GM21515 (cell line): ENCODE data around the gene LMNTD1.
"Not testable (repeated sequence)": the region's sequence is repeated elsewhere in the genome, so short reads cannot be mapped to it uniquely, and the experiment has no call there.

ENCODE experiments used
- ATAC-seq: cut with Tn5 transposase; IDR thresholded peaks from one replicate; pipeline ENCODE4 v1.9.1; 2021; ENCODE audit not compliant: unreplicated experiment

LMNTD1 gene

DNA sequence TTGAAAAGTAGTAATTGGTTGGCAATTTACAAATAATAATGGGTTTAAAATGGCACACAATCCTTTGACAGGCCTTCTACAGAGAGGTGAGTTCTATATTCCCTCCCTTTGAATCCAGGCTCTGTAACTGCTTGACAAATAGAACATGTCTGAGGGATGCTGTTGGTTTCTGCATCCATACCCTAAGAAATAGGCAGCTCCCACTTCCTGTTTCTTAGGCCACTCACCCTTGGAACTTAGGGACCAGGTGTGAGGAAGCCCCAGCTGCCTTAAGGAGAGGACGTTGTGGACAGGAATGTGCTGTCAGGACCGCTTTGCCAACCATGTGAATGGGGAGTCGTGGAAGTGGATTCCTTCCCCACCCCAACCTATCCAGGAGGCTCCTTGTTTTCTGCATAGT, 59.4 kb downstream of the LMNTD1 start:
- no peak for ATAC-seq

DNA sequence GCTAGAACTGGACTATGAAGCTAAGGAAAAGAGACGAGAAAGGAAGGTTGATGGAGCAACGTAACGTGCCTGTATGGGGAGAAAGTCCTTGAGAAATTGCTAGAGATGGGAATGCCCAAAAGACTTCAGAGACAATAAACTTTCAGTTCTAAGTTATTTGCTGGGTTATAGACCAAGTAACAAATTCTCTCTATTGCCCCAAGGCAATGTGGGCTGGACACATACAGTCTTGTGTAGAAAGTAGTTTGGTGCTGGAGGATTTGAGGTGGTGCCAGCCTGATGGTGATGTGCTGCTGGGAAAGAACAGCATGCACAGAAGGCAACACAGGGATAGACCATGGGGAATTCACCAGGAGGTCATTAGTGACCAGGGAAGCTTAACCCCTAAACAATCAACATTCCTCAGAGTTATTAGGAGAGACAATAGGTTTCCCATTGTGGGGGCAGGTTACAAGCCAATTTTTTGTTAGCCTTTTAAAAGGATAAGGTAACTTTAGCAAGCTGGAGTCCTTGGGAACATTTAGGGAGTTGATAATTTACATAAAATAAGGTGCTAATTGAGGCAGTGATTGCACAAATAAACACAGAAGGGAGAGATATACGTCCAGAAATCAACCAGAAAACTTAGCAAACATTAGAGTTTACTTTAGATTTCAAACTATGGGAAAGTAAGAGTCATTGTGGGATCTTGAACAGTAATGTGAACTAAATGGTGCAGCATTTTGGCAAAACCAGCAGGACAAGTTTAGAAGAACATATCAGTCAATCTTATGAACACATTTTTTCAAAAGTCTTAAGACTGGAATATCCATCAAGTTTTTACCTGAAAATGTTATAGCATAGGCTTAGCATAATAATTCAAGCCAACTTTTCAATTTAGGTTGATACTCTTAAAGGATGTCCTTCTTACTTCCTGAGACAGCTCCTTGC, 61.4 kb downstream of the LMNTD1 start:
- no peak for ATAC-seq

DNA sequence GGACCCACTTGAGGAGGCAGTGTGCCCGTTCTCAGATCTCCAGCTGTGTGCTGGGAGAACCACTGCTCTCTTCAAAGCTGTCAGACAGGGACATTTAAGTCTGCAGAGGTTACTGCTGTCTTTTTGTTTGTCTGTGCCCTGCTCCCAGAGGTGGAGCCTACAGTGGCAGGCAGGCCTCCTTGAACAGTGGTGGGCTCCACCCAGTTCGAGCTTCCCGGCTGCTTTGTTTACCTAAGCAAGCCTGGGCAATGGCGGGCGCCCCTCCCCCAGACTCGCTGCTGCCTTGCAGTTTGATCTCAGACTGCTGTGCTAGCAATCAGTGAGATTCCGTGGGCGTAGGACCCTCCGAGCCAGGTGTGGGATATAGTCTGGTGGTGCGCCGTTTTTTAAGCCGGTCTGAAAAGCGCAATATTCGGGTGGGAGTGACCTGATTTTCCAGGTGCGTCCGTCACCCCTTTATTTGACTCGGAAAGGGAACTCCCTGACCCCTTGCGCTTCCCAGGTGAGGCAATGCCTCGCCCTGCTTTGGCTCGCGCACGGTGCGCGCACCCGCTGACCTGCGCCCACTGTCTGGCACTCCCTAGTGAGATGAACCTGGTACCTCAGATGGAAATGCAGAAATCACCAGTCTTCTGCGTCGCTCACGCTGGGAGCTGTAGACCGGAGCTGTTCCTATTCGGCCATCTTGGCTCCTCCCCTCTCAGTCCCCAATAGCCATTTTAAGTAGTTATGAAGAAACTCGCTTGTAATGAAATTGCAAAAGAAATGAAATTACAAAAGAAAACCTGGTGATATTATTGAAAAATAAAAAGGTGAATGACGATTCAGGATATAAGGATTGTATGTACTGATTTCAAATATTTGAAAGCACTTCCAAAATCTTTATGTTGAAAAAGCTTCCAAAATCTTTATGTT, 63.9 kb downstream of the LMNTD1 start:
- ATAC-seq: not testable (repeated sequence)

DNA sequence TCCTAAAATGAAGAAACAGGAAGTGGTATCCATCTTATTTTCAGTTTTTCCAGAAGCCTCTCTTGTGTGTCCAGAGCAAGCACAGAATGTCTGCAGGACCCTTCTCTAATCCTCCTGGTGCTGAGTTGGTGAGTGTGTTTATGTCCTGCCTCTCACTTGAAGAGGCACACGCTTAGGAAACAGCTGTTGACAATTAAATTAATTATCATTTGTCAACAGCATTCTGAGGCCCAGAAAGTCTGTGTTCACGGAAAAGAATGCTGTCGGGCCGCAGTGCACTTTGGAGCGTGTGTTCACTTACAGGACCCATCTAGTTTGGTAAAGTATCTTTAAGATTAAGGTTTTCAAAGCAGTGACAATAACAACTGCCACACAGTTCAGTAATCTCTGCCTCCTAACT, 70.5 kb downstream of the LMNTD1 start:
- ATAC-seq: no peak

DNA sequence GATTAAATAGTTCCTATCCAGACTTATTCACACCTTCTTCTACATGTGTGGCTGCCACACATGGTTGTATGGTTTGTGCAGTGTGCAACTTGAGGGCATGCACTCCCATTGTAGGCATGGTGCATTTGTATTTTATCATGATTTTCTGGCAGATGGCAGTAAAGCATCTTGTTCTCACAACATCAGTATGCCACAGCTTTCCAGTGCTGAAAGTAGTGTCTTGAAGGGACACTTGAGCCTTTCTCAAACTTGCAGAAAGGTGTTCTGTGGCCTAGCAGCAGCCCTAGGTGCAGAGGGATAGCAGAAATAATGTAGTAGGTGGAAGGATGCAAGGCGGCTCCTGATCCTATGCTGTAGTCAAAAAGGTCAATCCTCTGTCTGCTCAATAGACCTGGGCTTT, 72.9 kb downstream of the LMNTD1 start:
- no peak for ATAC-seq

DNA sequence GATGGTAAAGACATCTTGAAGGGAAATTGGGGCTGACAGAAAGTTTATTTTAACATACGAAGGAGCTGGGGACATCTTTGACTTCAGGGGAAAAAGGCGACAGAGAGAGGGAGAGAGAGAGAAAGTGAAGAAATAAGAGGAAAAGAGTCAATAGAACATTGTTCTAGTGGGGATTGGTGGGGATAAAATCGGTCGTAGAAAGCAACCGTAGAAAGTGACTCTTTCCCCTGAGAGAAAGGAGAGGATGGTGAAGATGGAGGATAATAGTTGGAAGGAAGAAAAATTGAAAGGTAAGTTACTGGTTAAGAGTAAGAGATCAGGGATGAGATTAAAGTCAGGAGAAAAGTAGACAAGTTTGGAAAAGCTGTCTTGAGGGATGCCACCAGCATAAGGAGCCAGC, 75.9 kb downstream of the LMNTD1 start:
- ATAC-seq: no peak

DNA sequence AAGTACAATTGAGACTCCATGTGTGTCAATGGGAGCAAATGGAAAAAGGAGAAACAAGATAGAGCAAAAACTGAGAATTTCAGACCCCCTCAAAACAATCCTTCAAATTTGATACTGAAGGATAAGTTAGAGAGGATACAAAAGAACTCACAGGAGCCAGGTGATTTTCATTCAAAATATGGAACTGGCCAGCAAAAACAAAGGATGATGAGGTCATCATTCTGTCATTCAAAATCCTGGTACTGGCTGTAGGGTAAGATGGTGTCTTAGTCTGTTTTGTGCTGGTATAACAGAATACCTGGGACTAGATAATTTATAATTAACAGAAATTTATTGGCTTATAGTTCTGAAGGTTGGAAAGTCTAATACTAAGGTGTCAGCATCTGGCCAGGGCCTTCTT, 80.6 kb downstream of the LMNTD1 start:
- ATAC-seq: no peak

DNA sequence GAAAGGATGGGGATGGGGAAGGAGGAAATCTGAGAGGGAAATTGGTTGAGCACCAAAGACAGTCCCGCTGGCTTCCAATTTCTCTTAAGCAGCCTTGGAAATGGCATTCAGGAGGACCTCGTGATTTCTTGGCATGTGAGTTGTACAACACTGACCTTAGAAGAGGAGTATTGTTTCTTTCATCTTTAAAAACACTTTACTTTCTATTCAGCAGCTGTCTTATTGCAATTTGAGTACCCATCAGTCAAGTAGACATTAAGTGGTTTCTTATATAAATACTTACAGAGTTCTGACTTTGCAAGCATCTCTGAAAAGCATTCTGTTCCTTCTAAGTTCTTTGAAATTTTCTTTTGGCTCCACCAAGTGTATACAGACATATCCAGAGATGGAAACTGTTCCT, 83.2 kb downstream of the LMNTD1 start:
- ATAC-seq: no peak

DNA sequence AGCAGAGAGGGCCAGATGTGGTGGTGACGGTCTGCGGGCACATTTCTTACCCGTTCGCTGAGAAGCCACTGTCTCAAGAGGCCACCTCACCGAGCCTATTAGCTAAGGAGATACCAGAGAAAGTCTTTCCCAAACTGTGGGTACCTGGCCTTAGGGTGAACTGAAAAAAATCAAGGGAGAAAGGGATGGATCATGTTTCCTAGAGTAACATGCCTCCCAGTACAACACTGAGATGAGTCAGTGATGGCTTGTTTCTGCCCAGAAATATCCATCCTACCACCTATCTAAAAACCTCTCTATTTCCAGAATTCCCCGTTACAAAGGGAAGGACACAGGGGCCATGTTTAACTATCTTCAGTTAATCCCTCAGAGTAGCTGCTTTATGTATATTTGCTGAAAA, 83.7 kb downstream of the LMNTD1 start:
- no peak for ATAC-seq

DNA sequence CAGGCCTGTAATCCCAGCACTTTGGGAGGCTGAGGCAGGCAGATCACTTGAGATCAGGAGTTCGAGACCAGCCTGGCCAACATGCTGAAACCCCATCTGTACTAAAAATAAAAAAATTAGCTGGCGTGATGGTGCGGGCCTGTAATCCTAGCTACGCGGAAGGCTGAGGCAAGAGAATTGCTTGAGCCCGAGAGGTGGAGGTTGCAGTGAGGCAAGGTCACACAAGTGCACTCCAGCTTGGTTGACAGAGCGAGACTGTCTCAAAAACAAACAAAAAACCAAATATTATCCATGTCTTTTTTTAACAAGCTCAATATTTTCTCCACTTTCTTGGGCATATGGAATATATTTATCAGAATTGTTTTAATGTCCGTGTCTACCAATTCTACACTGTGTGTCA, 89.6 kb downstream of the LMNTD1 start:
- no peak for ATAC-seq

DNA sequence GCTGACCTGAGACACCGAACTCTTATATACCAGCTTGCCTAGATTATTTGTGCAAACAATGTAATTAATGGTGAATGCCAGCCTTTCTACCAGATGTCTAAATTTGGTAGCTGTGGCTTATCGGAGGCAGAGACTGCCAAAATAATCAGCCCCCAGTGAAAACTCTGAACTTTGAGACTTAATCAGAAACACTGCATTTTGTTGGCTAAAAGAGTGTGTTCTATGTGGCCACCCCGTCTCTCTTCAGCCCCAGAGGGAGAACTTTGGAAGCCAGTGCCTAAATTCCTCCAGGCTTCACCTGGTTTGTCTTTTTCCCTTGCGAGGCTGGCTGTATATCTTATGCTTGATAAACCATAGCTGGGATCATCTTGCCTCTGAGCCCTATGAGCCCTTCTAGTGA, 90.1 kb downstream of the LMNTD1 start:
- no peak for ATAC-seq

DNA sequence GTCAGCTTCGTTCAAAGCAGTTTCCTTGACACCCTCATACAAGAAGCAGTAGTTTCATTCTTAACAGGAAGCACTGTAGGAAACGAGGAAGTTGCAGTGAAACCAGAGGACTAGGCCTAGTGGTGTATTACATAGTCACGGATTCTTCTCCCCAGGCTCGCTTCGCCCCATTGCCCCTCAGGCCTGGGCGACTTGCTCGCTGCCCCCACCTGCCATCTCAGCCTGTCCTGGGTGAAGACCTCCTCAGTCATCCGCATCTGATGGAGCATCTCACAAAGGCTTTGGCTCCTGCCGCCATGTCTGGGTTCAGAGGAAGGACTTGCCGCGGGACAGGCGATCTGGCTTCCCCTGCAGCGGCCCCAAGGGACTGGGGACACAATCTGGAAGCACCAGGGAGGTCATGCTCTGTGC, 93.5 kb downstream of the LMNTD1 start:
- ATAC-seq: peak; percentile 84

DNA sequence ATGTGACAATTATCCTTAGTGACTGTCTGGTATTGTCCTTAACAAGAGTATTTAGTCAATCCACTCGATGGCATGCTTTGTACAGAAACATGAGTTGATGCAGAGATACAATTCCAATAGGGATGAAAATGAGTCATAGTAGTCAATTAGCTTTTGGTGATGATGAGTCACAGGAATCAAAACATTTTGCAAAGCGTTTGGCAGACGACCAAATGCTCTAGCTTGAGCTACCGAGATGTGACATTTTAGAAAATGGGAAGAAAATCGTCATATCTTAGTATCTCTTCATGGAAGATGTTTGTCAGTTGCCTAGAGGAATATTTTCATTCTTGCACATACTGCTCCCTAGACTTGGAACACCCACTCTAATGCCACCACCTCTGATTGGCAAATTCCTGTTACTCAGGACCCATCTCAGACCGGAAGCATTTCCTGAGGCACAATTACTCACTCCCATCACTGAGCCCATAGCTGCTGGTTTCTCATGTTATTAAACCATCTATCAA, 95.0 kb downstream of the LMNTD1 start:
- ATAC-seq: no peak

DNA sequence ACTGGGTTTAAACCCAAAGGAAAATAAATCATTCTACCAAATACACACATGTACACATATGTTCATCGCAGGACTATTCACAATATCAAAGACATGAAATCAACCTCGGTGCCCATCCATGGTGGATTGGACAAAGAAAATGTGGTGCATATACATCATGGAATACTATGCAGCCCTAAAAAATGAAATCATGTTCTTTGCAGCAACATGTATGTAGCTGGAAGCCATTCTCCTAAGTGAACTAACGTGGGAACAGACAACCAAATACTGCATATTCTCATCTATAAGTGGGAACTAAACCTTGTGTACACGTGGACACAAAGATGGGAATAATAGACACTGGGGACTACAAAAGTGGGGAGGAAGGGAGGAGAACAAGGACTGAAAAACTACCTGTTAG, 96.6 kb downstream of the LMNTD1 start:
- no peak for ATAC-seq

DNA sequence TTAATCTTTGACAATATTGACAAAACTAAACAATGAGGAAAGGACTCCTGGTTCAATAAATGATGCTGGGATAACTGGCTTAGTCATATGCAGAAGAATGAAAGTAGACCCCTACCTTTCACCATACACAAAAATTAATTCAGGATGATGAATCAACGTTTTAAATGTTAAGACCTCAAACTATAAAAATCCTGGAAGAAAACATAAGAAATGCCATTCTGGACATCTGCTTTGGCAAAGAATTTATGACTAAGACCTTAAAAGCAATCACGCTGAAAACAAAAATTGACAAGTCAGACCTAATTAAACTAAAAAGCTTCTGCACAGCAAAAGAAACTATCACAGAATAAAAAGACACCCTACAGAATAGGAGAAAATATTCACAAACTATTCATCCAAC, 97.4 kb downstream of the LMNTD1 start:
- no peak for ATAC-seq

DNA sequence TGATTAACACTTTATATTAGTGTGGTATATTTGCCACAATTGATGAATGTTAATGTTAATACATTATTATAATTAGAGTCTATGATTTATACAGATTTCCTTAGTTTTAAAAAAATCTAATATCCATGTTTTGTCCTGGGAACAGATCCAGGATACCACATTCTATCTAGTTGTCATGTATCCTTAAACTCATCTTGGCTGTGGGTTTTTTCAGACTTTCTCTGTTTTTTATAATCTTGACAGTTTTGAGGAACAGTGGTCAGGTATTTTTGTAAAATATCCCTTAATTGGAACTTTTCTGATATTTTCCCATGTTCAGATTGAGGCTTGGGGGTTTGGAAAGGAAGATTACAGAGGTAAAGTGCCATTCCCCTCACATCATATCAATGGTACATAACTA, 104.1 kb downstream of the LMNTD1 start:
- no peak for ATAC-seq

DNA sequence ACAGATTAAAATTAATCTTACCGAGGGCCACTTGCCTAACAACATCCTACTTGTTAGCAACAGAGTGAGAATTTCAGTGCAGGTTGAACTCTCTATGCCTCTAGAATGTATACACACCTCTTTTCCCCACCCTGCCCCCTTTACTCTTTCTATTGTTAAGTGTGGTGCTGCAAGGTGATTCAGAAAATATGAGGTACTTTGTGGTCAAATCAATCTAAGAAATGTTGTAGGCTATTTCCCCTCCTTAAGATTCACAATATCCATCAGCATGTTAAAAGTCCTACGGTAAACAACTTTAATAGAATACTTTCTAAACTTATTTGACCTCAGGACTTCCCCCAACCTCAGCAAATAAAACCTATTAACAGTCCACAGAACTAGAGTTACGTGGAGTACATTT, 106.0 kb downstream of the LMNTD1 start:
- ATAC-seq: no peak

DNA sequence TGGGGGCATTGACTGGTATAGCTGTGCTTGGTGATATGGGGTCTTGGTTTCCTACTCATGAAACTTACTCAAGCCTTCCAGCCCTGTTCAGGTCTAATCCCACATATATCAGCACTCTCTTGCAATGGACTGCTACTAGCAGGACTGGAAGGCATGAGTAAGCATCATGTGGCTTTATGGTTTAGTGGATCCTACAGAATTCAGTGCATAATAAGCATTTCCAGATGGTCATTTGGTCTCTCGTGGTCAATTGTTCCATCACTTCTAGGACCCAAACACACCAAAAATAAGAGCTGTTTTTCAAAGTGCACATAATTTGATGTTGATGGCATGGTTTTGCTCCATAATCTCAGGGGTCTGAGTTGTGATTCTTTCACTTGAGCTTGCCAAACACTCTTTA, 114.4 kb downstream of the LMNTD1 start:
- no peak for ATAC-seq

DNA sequence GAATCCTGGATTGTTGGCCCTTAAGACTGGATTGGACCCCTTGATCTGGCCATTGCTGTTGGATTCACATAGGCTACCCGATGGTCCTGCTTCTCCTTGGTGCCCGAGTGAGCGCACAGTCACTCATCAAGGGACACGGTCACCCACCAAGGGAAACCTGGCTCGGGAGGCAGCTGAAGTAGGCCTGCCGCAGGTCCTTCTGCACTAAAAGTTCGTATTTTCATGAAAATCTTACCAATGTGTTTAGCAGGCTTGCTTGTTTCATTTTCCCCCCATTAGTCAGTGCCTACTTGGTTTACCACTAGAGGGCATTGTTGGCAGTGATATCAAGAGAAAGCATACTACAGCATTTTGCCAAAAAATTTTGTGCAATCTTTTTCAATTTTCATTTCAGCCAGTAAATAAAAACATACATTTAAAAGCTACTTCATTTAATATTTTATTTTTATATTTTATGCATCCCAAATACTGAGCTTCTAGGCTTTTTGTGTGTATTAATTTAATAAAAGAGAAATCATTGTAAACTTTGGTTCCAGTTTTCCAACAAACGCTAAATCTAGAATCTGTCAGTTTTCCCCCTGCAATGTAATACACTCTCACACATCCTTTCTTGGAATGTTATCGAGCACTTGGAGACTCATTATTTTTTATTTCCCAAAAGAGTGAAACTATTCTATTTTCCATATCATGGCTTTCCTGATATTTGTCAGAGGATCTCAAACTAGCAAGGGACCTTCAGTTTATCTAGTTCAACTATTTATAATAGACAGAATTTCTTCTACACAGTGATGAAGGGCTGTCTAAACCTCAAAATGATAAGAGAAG, 116.7 kb downstream of the LMNTD1 start:
- ATAC-seq: peak; percentile 91

DNA sequence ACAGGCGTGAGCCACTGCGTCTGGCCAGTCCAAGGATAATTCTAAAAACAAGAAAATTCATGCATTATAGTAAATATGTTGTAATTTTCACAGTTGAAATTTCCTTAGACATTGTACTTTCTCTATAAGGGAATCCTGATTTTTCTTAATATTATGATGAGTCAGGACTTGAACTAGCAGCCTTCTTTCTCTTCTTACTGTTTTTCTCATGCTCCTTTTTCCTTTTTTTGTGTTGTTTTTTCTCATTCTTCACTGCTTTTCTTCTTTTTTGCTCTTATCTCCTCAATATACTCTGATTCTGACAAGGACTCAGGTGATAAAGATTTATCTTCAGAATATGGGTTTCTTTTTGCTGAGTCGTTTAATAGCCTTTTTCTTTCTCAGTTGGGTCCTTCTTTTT, 117.7 kb downstream of the LMNTD1 start:
- ATAC-seq: no peak

DNA sequence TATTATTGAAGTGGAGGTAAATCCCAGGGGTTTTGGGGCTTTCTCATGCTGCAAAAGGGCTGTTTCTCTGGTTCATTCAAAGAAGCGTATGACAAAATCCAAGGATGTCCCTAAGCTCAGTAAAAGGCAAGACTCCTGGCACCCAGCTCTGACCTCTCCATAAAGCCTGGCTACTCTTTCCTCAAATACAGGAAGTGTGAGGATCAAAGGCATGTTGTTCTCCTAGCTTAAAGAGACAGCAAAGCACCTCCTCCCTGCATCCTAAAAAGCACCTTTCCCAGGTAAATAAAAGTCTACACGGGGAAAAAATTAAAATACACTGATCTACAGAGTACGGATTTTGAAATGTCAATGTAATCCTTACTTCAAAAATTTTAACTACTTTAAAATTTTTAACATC, 118.6 kb downstream of the LMNTD1 start:
- ATAC-seq: no peak
